HPDE6-E6E7 (cell line): ENCODE results near the gene SRPK2.
"Not testable (repeated sequence)": the region's sequence is repeated elsewhere in the genome, so short reads cannot be mapped to it uniquely, and the experiment has no call there.

Experiments
- DNase-seq: peaks from one replicate; pipeline ENCODE4 v3.0.0; 2011; ENCODE audit warnings: missing footprints; ENCODE audit errors: extremely low spot score

SRPK2 gene

DNA sequence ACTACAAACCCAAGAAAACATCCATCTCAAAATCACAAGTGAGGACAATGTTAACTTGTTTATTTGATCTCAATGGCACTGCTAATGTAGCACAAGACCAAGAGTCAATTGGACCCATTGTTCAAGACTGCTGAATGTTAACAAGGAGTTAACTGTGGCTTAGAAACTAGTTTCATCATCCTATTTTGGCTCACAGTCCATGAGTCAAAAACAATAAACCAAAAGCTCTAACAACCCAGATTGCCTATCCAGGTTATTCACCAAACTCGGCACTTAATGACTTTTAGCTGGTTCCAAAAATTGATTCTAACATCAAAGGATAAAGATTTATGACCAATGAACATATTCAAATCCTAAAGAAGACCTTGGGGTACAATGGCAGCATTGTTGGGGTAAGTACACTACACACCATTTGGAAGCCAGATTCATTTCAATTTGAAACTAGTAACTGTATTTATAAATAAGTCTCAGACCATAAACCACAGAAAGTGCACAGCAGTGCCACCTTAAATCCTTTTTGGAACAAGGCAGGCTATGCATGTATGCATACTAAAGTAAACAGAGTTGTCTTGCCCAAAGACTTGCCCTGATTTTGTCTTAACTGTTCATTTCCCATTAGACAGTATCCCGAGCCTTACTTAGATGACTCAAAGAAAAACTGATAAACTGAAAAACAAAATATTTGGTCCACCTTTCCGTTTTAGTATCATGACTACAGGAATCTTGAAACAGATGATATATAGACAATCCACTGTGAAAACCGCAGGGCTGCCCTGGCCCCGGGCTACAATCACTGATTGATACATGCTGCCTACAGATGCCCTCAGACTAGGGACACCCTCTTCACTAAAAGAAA is 84.5 kb downstream of the SRPK2 start:
- DNase-seq = no peak

DNA sequence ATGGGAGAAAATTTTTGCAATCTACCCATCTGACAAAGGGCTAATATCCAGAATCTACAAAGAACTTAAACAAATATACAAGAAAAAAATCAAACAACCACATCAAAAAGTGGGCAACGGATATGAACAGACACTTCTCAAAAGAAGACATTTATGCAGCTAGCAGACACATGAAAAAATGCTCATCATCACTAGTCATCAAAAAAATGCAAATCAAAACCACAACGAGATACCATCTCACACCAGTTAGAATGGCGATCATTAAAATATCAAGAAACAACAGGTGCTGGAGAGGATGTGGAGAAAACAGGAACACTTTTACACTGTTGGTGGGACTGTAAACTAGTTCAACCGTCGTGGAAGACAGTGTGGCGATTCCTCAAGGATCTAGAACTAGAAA is 88.1 kb downstream of the SRPK2 start:
- DNase-seq = not testable (repeated sequence)

DNA sequence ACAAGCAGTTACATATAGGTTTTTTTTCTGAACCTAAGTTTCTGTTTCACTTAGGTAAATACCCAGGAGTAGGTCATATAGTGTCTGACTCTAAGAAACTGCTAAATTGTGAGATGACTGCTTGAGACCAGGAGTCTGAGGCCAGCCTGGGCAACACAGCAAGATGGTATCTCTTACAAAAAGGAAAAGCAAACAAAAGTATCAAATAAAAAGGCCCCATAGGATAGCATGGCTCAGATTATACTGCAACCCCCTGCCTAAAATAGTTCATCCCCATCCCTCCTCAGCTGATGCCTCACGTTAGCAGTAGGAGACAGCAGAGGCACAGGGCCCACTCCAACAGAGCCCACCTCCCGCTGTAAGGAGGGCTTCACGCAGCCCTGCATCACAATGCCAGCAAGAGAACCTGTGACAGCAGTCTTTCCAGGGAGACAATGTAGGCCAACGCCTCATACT is 90.3 kb downstream of the SRPK2 start:
- no peak for DNase-seq

DNA sequence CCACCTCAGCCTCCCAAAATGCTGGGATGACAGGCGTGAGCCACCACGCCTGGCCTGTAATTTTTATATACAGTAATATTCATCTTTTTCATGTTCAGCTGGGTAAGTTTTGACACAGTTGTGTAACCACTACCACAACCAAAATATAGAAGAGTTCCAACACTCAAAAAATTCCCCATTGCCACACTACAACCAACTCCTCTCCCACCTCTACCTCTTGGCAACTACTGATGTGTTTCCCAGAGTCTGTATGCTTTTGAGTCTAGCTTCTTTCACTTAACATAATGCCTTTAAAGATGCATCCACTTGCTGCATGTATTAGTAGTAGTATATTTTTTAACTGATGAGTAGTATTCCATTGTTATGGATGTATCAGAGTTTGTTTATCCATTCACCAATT is 90.7 kb downstream of the SRPK2 start:
- no peak for DNase-seq

DNA sequence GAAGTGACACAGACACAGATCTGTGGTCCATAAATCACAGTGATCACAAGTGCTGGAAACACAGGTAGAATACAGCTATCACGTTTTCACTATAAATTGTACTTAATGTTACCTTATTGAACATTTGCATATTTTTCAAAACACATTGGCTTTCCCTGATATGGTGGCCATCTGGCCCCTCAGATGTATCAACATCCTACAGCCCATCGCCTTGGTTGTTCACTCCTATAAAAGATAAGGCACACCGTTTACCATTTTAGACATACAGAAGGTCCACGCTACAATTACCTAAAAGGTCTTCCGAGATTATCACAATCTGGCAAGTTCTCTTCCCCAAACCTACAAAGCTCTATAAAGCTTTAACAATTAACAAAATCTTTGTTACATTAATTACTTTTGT is 91.4 kb downstream of the SRPK2 start:
- no peak for DNase-seq

DNA sequence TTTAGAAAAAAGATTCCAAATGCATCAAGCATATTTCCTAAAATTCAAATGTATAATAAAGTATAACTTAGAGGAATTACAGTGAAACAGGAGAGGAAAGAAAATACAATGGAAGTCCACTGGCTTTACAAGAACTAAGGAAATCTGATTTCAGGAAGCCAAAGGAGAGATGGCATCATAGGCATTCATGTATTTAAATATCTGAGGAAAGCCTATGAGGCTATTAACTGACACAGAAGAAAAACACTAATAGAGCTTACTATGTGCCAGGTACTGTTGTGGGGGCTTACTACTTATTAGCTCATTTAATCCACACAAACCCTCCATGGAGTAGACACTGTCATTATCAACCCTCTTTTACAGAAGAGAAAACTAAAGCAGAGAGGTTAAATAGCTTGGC is 92.2 kb downstream of the SRPK2 start:
- DNase-seq = no peak

DNA sequence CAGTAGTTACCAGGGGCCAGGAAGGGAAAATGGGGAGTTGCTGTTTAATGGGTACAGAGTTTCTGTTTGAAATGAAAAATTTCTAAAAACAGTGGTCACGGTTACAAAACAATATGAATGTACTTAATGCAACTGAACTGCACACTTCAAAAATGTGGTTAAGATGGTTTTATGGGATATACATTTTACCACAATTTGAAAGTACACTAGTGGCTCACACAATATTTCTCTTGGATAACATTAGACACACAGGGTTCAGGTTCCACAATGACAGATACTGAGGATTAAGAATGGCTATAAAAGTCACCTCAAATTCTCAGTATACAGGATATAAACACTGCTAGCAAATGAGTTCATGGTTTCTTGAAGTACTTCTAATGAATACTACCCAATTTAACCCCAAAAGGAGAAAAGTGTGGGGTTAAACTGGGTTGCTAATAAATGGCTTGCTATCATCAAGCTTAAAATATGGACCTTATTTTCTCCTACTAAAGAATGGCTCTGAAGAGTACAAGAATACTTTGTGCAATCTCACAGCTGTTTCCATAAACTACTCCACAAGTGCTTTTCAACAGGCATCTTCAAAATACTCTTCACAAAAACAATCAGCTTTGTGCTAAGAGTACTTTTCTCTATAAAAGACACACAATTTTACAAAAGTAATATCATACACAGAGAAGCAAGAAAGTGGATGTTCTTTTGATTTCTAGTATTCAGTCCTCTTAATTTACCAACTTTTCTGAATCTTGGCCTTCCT is 92.9 kb downstream of the SRPK2 start:
- DNase-seq = no peak

DNA sequence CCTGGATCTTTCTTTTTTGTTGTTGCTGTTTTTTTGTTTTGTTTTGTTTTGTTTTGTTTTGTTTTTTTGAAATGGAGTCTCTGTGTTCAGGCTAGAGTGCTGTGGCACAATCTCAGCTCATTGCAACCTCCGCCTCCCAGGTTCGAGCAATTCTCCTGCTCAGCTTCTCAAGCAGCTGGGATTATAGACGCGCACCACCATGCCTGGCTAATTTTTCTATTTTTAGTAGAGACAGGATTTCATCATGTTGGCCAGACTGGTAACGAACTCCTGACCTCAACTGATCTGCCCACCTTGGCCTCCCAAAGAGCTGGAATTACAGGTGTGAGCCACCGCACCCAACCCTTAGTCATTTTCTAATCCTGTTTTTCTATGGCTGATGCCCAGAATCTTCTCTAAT is 94.2 kb downstream of the SRPK2 start:
- DNase-seq = not testable (repeated sequence)

DNA sequence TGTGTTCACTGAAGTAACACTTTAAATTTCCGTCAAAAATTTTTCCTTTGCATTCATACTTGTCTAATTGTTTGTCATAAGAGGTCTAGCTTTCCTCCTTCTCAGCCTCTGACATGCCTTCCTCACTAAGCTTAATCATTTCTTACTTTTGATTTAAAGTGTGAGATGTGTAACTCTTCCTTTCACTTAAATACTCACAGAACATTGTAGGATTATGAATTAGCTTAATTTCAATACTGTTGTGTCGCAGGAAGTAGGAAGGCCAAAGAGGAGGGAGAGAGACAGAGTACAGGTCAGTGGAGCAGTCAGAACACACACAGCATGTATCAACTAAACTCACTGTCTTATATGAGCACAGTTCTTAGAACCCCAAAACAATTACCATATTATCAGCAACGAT is 99.0 kb downstream of the SRPK2 start:
- DNase-seq = no peak

DNA sequence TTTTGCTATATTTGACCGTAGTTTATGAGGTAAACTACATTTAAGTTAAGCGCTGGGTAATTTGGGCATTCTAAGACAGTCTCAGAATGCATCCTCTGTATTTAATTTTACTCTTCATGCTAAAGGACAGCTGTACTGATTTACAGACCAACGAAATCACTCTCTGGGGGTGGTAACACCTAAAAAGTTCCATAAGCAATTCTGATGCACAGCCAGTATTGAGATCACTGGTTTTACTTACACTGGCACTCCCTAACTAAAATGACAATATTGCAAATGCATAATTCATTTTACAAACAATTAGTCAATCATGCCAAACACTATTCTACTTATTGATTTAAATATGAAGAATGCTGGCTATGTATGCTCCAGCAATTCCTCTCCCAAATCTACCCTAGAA is 102.3 kb downstream of the SRPK2 start:
- no peak for DNase-seq

DNA sequence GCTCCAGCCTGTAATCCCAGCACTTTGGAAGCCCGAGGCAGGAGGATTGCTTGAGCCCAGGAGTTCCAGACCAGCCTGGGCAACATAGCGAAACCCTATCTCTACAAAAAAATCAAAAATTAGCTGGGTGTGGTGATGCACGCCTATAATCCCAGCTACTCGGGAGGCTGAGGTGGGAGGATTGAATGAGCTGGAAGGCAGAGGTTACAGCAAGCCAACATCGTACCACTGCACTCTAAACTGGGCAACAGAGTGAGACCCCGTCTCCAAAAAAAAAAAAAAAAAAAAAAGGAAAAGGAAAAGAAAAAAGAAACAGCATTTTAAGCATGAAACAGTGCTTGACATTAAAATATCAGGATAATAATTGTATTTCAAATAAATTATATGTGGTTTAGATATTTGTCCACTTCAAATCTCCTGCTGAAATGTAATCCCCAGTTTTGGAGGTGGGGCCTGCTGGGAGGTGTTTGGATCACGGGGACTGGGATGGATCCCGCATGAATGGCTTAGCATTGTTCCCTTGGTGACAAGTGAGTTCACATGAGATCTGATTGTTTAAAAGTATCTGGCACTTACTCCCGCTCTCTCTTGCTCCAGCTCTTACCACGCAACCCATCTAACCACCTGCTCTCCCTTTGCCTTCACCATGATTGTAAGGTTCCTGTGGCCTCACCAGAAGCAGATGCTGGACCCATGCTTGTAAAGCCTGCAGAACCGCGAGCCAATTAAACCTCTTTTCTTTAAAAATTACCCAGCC is 103.4 kb downstream of the SRPK2 start:
- DNase-seq = no peak

DNA sequence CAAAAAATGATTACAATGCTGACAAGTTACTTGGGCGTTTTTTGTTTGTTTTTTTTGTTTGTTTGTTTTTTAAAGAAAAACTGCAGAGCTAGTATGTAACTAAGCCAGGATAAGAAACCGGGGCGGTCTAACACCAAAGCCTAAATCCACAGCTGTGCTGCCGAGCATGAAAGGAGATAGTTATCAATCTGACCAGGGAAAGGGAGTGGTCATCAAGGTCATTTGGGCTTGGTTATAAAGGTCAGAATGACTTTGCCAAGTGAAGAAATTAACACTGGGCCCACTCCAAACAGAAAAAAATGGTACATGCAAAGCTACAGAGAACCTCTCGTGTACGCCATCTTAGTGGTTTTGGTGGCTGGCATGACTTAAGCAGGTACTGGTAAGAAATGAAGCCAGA is 104.7 kb downstream of the SRPK2 start:
- no peak for DNase-seq

DNA sequence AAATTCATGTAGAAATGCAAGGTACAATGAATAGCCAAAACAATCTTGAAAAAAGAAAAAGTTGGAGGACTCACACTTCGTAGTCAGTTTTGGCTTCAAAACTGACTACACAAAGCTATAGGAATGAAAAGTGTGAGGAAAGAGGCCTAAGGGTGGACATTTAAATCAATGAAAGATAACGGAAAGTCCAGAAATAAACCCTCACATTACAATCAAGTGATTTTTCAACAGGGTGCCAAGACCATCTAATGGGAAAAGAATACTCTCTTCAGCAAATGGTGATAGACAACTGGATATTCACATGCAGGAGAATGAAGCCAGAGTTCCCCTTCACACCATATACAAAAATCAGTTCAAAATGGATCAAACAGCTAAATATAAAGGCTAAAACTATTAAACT is 106.8 kb downstream of the SRPK2 start:
- no peak for DNase-seq

DNA sequence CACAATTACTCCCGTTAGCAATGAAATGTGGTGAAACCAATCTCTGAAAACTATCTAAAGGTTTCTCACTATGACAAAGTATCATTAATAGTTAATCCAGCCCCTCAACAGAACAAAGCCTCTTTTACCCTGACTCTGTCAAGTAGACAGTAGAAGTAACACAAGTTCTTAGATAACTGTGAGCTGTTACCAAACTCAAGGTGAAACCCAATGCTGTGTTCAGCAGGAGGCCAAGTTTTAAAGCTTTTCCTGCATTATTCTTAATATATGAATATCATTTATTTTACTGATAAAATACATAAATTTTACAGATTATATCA is 109.1 kb downstream of the SRPK2 start:
- DNase-seq = no peak

DNA sequence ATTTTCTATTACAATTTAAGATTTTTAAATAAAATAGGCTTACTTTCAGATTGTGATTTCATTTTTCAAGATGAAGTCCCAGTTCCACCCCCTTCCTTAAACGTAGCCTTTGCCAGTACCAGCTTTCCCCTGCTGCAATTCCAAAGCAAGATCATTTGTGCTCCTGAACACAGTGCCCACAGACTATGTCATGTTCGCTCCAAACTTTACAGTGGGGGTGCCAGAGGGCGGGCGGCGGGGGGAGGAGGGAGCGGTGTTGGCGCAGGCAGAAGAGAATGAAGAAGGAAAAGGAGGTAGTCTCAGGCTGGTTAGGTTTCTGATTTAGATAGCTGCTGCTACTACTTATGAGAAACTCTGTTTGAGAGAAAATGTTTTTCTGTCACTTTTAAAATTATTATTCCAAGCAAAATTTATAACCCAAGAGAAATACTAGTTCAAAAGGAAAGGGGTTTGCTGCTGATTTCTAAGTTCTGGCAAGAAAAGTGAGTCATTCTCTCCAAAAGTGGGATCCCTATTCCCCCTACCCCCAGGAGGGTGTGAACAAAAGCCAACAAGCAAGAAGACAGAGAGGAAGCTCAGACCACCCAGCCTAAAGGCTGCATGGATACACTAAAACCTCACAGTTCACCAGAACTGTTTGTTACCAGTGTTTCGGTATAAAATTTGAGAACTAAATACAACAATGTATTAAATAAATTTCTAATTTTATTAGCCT is 109.6 kb downstream of the SRPK2 start:
- no peak for DNase-seq

DNA sequence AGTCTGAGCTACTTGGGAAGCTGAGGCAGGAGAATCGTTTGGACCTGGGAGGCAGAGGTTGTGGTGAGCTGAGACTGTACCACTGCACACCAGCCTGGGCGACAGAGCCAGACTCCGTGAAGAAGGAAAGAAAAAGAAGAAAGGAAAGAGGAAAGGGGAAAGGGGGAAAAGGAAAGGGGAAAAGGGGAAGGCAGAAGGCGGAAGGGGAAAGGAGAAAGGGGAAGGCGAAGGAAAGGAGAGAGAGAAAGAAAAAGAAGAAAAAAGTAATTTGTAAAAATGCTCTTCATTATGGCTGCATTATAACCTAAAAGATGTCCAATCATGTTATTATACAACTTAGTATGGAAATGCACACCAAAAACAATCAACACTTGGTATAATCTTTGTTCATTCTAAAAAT is 110.2 kb downstream of the SRPK2 start:
- no peak for DNase-seq

DNA sequence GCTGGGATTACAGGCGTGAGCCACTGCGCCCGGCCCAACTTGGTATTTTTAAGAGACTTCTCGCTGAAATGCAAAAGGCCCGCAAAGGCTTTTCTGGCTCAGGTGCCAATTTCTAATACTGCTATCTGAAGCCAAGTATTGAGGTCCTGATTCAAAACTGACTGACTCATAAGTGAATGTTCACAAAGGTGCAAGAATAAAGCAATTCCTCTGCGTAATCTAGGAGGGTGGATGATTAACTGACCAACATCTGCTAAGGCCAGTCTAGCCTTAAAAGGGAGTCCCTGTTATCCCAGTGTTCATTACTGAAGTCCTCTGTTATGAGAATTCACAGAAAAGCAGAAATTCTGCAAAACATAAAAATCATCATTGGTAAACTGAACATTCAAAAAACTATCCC is 111.4 kb downstream of the SRPK2 start:
- DNase-seq = peak; percentile 88

DNA sequence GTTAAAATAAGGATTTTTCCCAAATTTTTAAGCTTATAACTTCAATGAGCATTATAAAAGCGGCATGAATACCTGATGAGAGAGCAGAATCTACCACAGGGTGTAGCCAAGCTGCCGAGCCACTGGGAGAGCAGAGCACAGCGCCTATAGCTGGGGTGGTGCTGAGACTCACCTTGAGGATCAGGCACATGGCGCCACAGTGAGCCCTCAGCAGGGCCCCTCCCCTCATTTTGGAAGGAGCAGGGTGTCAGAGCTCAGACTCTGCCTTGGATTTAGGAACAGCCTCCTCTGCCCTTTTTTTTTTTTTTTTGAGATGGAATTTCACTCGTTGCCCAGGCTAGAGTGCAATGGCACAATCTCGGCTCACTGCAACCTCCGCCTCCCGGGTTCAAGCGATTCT is 118.6 kb downstream of the SRPK2 start:
- DNase-seq = no peak

DNA sequence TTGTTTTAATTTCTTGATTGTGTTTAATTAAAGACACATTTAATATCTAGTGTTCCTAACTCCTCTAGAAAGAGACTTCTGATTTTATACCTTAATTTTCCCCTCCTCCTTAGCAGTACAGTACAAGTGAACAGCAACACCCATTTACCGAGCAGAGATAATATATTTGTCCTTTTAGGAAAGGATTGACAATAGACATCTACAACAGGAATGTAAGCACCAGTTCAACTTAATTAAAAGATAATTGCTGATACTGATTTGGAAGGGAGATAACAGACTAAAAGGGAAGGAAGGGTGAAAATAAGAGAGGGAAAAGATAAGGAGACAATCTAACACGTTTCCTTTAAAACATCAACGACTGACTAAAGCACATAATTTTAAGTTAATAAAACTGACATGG is 119.3 kb downstream of the SRPK2 start:
- DNase-seq = no peak

DNA sequence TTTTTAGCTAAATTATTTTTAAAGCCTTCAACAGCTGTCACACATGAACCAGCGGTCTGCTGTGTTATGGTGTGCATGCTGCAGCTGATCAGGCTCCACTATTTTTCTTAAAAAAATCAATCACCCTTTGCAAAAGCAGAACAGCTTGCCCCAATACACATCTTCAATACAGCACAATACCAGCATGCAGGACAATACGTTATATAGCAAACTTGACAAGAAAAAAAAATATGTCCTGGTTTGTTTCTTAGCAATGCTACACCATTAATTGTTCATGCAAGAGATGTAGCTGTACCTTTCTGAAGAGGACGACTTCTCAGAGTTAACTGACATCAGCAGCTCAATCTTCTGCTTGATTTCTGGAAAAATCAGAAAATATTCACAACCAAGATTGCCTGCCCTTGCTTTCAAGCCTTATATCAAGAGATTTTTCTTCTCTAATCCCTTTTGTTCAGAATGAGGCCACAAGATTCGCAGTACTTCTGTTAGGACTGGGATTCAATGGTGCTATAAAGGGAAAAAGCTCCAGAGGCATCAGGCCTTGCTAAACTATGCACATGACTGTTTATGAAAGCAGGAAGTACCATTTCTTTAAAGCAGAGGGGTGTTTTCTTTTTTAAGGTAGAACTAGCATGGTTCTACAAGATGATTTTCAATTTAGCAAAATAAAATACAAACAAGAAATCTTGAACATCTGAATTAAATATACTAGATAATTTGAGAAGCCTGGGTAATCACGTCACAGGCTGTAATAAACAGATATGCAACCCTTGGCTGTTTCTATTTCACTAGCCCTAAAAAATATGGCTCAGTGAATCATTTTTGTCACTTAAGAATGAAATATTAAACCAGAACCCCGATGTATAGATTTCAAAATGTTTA is 120.0 kb downstream of the SRPK2 start:
- no peak for DNase-seq

DNA sequence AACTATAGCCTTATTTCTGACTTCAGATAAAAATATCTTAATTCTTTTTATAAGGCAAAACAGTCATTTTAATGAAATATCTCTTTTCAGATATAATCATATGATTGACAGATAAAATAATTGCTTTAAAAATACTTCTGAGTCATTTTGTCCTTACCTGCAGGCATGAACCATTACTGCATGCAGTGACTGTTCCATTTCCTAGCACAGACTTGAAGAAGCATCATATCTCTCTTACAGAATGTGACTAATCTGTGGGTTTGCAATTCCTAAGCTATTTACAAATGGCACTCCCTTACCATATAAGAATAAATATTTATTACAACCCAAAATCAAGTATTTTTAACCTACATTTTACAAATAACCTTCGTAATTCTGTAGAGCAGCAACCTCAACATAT is 120.7 kb downstream of the SRPK2 start:
- DNase-seq = peak; percentile 60
